Neural cell (in vitro differentiated cells): ENCODE data around the gene FLACC1. TPM values are rescaled to one million over a fixed set of nuclear protein-coding genes. Genes with fewer than 3 reads are reported as not detected.

Experiments used
- H2AFZ ChIP-seq: fragments of 200-600, 300-800 bp; sonication (generic), shearing (Covaris generic); 2 replicates; pipeline ENCODE4 v1.6.0; 2014; ENCODE audit warnings: low read depth, mild to moderate bottlenecking, antibody characterized with exemption, low read length, moderate library complexity
- H3F3A ChIP-seq: fragments of 200-600 bp; shearing (Covaris generic); 2 replicates; pipeline ENCODE4 v1.6.1; 2016; ENCODE audit warnings: mild to moderate bottlenecking, moderate library complexity, mixed read lengths, antibody characterized with exemption, low read length; ENCODE audit not compliant: insufficient read depth, poor library complexity, severe bottlenecking
- H3K27ac ChIP-seq: fragments of 200-600, 300-800 bp; sonication (generic), shearing (Covaris generic); 2 replicates; pipeline ENCODE4 v1.5.1; 2014; ENCODE audit warnings: mild to moderate bottlenecking, low read length, moderate library complexity
- H3K27me3 ChIP-seq: fragments of 300-800, 200-600 bp; sonication (generic), shearing (Covaris generic); 2 replicates; pipeline ENCODE4 v1.6.0; 2014; ENCODE audit warnings: mild to moderate bottlenecking, low read depth, low read length, moderate library complexity; ENCODE audit not compliant: insufficient read depth
- H3K36me3 ChIP-seq: fragments of 300-800, 200-600 bp; sonication (generic), shearing (Covaris generic); 2 replicates; pipeline ENCODE4 v1.5.1; 2014; ENCODE audit warnings: mild to moderate bottlenecking, antibody characterized with exemption, low read length, moderate library complexity; ENCODE audit not compliant: insufficient read depth
- H3K4me2 ChIP-seq: fragments of 300-800, 200-600 bp; sonication (generic), shearing (Covaris generic); 2 replicates; pipeline ENCODE4 v1.6.0; 2014; ENCODE audit warnings: mild to moderate bottlenecking, low read length
- H3K4me3 ChIP-seq: fragments of 300-800, 200-600 bp; sonication (generic), shearing (Covaris generic); 2 replicates; pipeline ENCODE4 v1.5.1; 2014; ENCODE audit warnings: mild to moderate bottlenecking, low read length, moderate library complexity
- H3K79me2 ChIP-seq: fragments of 200-600 bp; shearing (Covaris generic); replicated peaks from 2 replicates; pipeline ENCODE4 v1.6.0; 2014; ENCODE audit warnings: mild to moderate bottlenecking, low read length, moderate library complexity; ENCODE audit not compliant: insufficient read depth
- H3K9ac ChIP-seq: fragments of 300-800, 200-600 bp; sonication (generic), shearing (Covaris generic); 2 replicates; pipeline ENCODE4 v1.6.1; 2016; ENCODE audit warnings: mild to moderate bottlenecking, low read length, mixed read lengths
- H3K9me2 ChIP-seq: fragments of 200-600 bp; shearing (Covaris generic); 2 replicates; pipeline ENCODE4 v1.6.1; 2016; ENCODE audit warnings: mild to moderate bottlenecking, low read length, mixed read lengths; ENCODE audit not compliant: insufficient read depth
- H3K9me3 ChIP-seq: fragments of 200-600, 300-800 bp; sonication (generic), shearing (Covaris generic); 2 replicates; pipeline ENCODE4 v1.6.1; 2016; ENCODE audit warnings: mild to moderate bottlenecking, mixed run types, low read length, moderate library complexity, mixed read lengths
- H4K20me1 ChIP-seq: fragments of 200-600 bp; shearing (Covaris generic); 2 replicates; pipeline ENCODE4 v1.6.1; 2016; ENCODE audit warnings: mild to moderate bottlenecking, mixed run types; ENCODE audit not compliant: insufficient read depth
- CTCF ChIP-seq: fragments of 450-650 bp; IDR thresholded peaks from 2 replicates; pipeline ENCODE4 v1.5.1; 2014; ENCODE audit warnings: antibody characterized with exemption, mild to moderate bottlenecking, moderate library complexity; ENCODE audit not compliant: poor library complexity, severe bottlenecking
- EP300 ChIP-seq: fragments of 450-650 bp; conservative IDR thresholded peaks from 2 replicates; pipeline ENCODE4 v1.6.1; 2014; ENCODE audit warnings: antibody characterized with exemption, mild to moderate bottlenecking, moderate library complexity; ENCODE audit not compliant: poor library complexity, severe bottlenecking
- EZH2 ChIP-seq: fragments of 200-600, 300-800 bp; shearing (Covaris generic), sonication (generic); IDR thresholded peaks from 2 replicates; pipeline ENCODE4 v1.6.1; 2014; ENCODE audit warnings: antibody characterized with exemption, low read length, borderline replicate concordance, mild to moderate bottlenecking; ENCODE audit not compliant: insufficient read depth, poor library complexity, severe bottlenecking
- MXI1 ChIP-seq: fragments of 450-650 bp; conservative IDR thresholded peaks from 2 replicates; pipeline ENCODE4 v1.6.1; 2014; ENCODE audit warnings: antibody characterized with exemption, mild to moderate bottlenecking; ENCODE audit not compliant: poor library complexity, severe bottlenecking
- POLR2AphosphoS5 ChIP-seq: IDR thresholded peaks from 2 replicates; pipeline ENCODE4 v1.6.1; 2012
- RAD21 ChIP-seq: fragments of 450-650 bp; conservative IDR thresholded peaks from 2 replicates; pipeline ENCODE4 v1.6.1; 2014; ENCODE audit warnings: antibody characterized with exemption, mild to moderate bottlenecking, moderate library complexity
- SMC3 ChIP-seq: fragments of 450-650 bp; conservative IDR thresholded peaks from 2 replicates; pipeline ENCODE4 v1.6.1; 2014; ENCODE audit warnings: antibody characterized with exemption, mild to moderate bottlenecking, moderate library complexity; ENCODE audit not compliant: poor library complexity
- TAF1 ChIP-seq: IDR thresholded peaks from 2 replicates; pipeline ENCODE4 v1.6.1; 2012; ENCODE audit warnings: low read depth
- polyA plus RNA-seq: library from polyadenylated mRNA; depleted of rRNA; stranded (reverse); fragments of >200 nt; gene quantifications from 2 replicates; pipeline ENCODE4 v1.2.3, GENCODE V29; 2014
- TF ChIP-seq, protein P1 (sequence below): IDR thresholded peaks from 2 replicates; pipeline ENCODE4 v1.6.1; 2012; ENCODE audit warnings: borderline replicate concordance

The FLACC1 gene
- polyA plus RNA-seq, 1 donor from 2014 or later, result 1.8 TPM

- Histone ChIP-seq H3K4me3 (no peak overlapping the region), H3F3A (no peaks in the 10 kb centered on the region), H3K79me2 (no peaks in the 10 kb centered on the region), H2AFZ (no peak overlapping the region), H3K9ac (no peak overlapping the region), H3K36me3 (no peaks in the 10 kb centered on the region), H3K27me3 (no peaks in the 10 kb centered on the region), H3K9me3 (no peaks in the 10 kb centered on the region), H3K4me2 (no peak overlapping the region), H4K20me1 (no peaks in the 10 kb centered on the region), H3K27ac (no peak overlapping the region), H3K9me2 (no peaks in the 10 kb centered on the region)
- TF ChIP-seq SMC3, result no peak
- no peak for TF ChIP-seq RAD21
- no peak for TF ChIP-seq POLR2AphosphoS5
- TF ChIP-seq MXI1, result no peak
- no peak for TF ChIP-seq TAF1
- TF ChIP-seq EP300, result no peak
- TF ChIP-seq, protein P1, sequence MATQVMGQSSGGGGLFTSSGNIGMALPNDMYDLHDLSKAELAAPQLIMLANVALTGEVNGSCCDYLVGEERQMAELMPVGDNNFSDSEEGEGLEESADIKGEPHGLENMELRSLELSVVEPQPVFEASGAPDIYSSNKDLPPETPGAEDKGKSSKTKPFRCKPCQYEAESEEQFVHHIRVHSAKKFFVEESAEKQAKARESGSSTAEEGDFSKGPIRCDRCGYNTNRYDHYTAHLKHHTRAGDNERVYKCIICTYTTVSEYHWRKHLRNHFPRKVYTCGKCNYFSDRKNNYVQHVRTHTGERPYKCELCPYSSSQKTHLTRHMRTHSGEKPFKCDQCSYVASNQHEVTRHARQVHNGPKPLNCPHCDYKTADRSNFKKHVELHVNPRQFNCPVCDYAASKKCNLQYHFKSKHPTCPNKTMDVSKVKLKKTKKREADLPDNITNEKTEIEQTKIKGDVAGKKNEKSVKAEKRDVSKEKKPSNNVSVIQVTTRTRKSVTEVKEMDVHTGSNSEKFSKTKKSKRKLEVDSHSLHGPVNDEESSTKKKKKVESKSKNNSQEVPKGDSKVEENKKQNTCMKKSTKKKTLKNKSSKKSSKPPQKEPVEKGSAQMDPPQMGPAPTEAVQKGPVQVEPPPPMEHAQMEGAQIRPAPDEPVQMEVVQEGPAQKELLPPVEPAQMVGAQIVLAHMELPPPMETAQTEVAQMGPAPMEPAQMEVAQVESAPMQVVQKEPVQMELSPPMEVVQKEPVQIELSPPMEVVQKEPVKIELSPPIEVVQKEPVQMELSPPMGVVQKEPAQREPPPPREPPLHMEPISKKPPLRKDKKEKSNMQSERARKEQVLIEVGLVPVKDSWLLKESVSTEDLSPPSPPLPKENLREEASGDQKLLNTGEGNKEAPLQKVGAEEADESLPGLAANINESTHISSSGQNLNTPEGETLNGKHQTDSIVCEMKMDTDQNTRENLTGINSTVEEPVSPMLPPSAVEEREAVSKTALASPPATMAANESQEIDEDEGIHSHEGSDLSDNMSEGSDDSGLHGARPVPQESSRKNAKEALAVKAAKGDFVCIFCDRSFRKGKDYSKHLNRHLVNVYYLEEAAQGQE, result no peak
- TF ChIP-seq CTCF, result no peak
- no peak for TF ChIP-seq EZH2
Observed at GRCh38 chr2:201280191-201281040, 76.7 kb downstream of the FLACC1 start.

- Histone ChIP-seq H3K4me3 (no peak overlapping the region), H3K79me2 (no peaks in the 10 kb centered on the region), H4K20me1 (no peaks in the 10 kb centered on the region), H2AFZ (no peak overlapping the region), H3K27ac (no peak overlapping the region), H3K9ac (no peak overlapping the region), H3K9me3 (no peaks in the 10 kb centered on the region), H3K27me3 (no peaks in the 10 kb centered on the region), H3K4me2 (no peak overlapping the region), H3F3A (no peaks in the 10 kb centered on the region), H3K36me3 (no peaks in the 10 kb centered on the region), H3K9me2 (no peaks in the 10 kb centered on the region)
- TF ChIP-seq EZH2 (no peak), EP300 (no peak), MXI1 (no peak), SMC3 (no peak), POLR2AphosphoS5 (no peak), RAD21 (no peak), TAF1 (no peak), CTCF (no peak)
- TF ChIP-seq, protein P1, result no peak
Observed at GRCh38 chr2:201279079-201279478, 78.1 kb downstream of the FLACC1 start.
